HG03520 (cell line): Measurements from ENCODE around the gene ZDHHC20.

Source experiments
- ATAC-seq: cut with Tn5 transposase; IDR thresholded peaks from one replicate; pipeline ENCODE4 v1.9.1; 2021; ENCODE audit warnings: mild to moderate bottlenecking, moderate library complexity; ENCODE audit not compliant: unreplicated experiment

ZDHHC20 gene

DNA sequence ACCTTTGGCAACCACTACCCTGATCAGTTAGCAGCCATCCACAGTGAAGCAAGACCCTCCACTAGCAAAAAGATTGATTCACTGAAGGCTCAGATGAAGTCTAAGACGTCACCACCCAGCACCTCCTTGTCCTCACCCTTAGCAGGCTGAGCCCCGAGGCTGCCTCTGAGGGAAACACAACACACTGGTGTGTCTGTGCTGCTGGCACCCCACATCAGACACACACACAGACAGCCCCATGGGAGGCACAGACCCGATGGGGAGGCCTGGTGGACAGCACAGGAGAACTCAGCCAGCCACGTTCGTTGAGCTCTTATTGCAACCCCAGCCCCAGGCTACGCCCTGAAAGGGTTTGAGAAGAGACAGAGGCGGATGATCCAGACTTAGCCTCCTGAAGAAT, 94.7 kb downstream of the ZDHHC20 start:
- ATAC-seq = no peak

DNA sequence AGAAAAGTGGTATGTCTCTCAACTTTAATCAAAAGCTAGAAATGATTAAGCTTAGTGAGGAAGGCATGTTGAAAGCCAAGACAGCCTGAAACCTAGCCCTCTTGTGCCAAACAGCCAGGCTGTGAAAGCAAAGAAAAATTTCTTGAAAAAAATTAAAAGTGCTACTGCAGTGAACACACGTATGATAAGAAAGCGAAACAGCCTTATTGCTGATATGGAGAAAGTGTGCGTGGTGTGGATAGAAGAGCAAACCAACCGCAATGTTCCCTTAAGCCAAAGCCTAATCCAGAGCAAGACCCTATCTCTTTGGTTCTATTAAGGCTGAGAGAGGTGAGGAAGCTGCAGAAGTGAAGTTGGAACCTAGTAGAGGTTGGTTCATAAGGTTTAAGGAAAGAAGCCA, 96.4 kb downstream of the ZDHHC20 start:
- ATAC-seq = no peak

DNA sequence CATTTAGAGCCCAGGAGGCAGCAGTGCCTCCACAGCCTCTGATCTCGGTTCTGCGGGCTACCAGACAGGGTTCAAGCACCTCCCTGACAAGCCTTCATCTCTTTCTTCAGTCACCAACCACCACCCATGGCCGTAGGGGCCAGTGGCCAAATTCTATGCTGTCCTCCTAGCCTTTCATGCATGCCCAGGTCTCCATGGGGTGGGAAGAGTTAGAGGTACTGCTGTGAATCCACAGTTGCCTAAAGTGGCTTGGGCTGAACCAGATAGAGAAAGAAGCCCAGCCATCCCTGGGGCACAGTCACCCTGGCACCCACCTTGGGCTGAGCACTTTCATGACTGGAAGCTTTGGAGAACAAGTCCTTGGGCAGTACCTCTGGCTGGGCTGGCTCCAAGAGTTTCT, 97.4 kb downstream of the ZDHHC20 start:
- ATAC-seq = no peak

DNA sequence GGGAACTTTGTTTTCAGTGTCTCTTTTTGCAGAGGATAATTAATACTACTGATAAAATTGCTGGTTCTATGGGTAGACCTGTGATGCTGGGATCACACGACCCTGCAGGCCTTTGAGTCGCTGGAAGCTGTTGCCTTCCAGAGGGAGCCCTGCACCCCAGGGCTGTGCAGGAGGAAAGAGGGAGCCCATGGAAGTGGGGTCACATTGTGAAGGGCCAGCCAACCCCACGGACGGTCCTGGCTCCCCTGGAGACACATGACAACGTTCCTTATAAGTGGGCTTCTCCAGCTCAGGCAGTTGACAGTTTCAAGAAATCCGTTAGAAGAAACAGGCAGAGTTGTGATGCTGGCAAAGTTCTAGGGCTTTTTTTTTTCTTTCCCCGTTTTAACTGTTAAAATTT, 98.0 kb downstream of the ZDHHC20 start:
- no peak for ATAC-seq

DNA sequence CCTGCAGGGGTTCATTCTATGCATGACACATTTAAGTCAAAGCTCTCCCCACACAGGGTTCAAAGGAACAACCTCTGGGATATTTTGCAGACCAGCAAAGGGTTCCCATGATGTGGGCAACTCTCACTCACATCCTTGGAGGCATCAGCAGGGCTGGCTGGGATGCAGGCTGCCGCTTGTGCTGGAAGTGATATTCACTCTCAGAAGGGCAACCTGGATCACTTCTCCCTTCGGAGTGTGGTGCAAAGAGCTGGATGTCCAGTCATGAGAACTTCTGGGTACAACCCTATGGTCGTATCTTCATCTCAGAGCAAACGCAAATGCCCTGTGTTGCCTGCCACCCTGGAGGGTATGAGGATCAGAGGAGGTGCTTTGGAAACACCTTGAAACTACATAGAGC, 98.6 kb downstream of the ZDHHC20 start:
- ATAC-seq = no peak

DNA sequence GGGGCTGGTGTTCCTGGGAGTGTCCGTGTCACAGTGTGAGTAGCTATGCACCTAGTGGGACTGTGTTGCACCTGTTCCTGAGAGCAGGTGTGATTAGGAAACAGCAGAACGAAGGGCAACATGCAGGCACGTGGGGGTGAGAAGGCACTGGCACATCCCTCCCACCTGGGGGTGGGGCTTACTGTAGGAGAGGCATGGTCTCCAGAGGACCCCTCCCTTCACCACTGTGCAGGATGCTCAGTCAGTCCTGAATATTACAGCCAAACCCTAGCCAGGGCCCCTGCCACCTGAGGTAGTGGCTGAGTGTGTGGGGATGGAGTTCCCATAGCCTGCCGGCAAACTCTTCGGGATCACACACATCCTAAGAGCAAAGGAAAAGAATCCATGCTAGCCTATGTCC, 99.2 kb downstream of the ZDHHC20 start:
- no peak for ATAC-seq

DNA sequence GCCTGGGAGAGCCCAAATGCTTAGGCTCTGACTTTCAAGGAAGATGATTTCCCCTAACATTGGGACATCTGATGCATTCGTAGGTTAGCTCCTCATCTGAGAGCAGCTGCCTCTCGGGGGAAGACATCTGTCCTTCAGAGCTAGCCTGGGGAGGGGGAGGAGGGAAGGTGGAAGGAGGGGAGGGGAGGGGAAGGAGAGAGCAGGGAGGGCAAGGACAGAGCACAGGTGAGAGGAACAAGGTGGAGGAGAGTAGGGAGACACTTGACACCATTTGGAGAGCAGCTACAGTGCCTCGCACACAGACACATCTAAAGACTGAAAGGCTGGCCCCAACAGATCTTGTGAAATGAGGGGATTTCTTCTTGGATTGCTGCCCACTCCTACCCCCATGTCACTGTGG, 103.8 kb downstream of the ZDHHC20 start:
- no peak for ATAC-seq

DNA sequence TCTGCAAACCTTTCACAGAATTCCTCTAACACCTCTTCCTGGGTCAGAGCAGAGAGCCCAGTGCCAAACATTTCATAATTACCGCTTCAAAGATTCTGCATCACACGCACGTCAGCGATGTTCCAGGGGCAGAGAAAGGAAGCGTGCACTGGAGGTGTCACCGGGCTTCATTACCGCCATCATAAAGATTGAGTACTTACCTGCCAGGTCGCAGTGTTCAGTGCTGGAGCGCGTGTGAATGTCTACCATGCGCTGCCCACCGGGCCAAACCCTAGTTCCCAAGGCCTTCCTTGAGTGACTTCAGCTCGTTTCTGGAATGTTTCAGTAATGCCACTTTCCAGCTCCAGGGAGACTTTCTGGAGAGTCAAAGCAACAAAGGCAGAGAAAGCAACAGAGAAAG, 104.4 kb downstream of the ZDHHC20 start:
- ATAC-seq = no peak

DNA sequence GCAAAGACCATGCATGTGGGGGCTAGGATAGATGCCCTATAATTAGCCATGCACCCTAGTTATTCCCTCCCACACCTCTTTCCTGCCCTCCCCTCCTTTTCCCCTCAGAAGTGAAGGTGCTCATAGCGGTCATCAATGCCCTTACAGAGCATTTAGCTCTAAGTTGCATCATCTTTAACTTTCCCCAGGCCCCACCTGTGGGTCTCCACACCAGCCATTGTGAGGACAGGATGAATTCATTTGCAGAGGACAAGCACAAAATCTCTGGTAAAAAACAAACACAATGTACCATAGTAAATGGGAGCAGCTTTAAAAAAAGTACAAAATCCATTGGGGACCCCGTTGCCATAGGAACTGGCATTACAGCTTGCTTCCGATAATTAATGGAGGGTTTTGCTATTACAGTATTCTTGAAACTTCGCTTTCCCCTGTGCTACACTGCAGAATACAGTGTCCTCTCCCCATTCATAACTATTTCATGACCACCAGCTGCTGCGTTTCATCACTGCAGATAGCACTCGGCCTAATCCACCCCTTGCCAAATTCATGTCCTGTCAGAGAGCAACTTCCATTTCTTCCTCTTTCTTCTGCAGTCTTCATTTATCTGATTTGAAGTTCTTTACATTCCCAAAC, 110.5 kb downstream of the ZDHHC20 start:
- ATAC-seq = no peak

DNA sequence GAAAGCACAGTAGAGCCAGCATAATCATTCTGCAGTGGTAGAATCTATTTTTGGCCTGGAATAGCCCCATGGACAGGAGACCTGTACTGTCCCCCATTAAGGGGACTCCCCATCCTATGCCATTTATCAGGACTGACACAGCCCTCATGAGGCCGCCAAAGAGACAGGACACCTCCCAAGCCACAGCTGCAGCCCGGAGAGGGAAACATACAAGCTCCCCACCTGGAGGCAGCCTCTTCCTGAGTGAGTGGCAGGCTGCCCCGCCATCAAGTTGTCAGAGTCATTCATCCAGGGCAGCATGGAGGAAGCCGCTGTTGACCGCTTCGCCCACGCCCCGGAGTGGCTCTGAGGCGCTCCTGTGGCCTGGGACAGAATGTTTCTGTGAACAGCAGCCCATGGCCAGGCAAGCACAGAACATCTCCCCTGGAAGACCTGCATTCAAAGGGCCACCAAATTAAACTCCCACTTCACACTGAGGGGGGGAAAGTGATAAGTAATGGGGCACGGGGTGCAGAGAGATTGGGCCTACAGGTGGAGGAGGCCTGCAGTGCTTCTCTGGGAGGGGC, 111.3 kb downstream of the ZDHHC20 start:
- ATAC-seq = no peak

DNA sequence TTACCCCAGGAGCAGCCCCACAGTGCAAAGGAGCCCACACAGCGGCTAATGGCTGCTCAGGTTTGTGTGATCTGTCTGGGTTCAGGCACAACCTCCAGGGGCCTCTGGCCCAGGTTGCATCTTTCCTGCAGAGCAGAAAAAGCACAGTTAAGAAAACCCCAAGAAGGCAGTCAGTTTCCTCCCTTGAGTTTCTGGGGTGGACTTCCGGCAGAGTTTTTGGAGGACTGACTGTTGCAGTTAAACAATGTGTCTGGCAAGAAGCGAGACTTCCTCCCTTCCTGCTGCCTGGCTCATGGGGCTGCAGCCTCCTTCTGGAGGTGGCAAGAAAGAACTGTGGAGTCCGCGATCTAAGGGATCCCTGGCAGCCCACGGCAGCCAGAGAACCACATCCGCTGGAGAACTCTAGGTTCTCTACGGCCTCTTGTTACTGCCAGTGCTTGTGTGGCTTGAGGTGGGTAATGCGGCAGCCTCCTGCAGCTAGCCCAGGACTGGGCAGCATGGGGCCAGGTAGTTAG, 114.4 kb downstream of the ZDHHC20 start:
- peak; percentile 53 for ATAC-seq

DNA sequence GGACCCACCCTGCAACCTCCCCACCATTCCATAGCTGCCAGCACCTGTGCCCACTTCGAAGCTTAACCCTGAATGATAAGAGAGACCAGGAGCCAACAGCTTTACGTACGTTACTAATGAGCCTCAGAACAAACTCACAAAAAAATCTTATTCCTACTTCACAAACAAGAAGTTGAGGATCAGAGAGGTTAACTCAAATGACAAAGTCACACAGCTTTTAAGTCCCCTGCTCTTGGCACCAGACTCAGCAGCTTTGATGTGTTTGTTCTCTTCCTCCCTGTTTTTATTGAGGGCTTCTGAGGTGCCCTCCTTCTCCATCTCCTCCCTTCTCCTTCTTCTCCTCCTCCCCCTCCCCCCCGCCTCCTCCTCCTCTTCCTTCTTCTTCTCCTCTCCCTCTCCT, 115.4 kb downstream of the ZDHHC20 start:
- ATAC-seq = no peak

DNA sequence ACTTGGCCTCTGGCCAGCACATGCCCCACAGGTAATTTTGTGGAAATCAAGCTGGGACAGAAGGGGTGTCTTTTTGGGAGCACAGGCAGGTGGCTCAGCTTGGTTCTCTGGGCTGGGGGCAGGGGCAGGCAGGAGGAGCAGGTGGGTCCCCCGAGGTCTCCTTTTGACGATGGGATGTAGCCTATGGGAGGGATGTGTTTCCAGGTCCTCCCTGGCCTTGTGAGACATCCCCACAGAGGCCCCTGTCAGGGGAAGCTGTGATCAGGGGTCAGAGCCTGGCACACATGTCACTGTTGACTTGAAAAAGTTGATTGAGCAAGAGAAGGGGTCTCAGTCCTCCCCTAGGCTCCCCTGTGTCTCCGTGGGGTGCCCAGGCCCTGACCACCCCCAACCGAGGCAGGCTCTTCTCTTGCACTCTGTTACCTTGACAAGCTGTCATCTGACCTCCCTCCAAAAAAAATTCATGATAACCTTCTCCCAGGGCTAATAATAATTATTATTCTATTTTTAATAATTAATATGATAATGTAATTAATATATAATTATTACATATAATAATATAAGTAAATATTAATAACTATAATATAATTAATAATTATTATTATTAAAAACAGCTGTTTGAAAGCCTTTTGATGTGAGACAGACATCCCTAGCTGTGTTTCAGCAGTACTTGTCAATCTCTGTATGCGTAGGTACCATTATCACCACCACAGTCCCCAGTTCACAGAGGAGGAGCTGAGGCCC, 116.2 kb downstream of the ZDHHC20 start:
- ATAC-seq = no peak

DNA sequence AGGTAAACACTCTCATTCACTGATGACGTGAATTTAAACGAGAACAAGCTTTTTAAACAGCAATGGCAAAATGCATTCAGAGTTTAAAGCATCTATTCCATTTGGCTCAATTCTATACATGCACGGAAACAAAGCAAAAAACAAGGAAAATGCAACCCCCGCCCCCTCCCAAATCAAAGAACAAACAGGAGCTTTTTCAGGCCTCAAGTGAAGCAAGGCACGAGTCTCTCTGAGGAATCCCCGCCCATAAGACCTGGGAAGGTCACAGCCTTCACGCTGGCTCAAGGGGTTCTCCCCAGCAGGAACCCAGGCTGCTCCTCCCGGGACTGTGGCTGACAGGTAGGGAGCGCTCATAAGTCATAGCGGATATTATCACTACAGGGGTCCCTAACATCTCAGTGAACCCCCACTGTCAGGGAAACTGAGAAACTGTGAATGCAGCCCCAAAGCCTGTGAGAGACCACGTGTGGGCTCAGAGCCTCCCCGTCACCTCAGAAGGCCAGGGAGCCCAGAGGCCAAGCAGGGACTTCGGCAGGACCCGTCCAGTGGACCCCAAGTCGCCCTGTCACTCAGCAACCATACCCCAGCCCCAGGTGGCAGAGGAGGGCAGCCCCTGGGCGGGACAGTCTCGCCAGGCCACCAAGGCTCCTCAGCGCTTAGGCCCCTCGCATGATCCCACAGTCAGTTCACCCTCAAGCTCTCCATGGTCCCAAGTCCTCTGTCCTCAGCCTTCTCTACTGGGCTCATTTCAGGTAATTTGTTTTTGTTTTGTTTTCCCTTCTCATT, 117.3 kb downstream of the ZDHHC20 start:
- no peak for ATAC-seq

DNA sequence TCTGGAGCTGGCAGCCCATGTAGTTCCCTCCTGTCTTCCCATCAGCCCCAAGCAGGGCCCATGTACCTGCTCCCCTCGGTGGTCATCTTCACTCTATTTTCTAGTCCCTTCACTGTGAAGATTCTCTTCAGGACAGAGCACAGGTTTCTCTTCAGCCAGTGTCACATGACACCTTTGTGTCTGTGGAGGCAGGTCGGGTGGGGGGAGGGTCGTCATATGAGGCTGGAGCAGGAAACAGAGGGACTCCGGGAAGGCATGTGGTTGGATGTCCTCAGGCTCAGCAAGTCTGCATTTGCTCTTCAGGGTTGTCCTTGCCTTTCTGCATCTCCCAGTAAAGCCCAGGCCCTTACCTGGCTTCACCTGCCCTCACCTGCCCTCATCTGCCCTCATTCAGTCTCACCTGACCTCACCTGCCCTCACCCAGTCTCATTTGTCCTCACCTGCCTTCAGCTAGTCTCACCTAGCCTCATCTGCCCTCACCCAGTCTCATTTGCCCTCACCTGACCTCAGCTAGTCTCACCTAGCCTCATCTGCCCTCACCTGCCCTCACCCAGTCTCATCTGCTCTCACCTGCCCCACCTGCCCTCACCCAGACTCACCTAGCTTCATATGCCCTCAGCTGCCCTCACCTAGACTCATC, 120.3 kb downstream of the ZDHHC20 start:
- ATAC-seq = no peak

DNA sequence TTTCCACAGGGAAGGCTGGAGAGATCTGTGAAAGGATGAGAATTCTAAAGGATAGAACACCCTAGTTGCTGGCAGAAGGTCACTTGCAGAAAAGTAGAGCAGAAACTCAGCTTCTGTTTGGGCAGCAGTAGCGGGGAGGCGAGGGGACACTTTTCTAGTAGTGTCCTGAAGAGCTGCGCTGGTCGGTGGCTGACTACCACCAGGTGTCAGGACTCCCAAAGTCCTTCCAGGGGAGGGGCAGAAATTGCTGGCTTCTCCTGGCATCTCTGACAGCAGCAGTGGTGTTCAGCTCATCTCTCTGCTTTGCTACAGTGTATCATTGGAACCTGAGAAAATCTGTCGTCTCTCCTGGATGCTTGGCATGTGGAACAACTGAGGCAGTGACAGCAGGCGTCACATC, 120.9 kb downstream of the ZDHHC20 start:
- ATAC-seq = no peak

DNA sequence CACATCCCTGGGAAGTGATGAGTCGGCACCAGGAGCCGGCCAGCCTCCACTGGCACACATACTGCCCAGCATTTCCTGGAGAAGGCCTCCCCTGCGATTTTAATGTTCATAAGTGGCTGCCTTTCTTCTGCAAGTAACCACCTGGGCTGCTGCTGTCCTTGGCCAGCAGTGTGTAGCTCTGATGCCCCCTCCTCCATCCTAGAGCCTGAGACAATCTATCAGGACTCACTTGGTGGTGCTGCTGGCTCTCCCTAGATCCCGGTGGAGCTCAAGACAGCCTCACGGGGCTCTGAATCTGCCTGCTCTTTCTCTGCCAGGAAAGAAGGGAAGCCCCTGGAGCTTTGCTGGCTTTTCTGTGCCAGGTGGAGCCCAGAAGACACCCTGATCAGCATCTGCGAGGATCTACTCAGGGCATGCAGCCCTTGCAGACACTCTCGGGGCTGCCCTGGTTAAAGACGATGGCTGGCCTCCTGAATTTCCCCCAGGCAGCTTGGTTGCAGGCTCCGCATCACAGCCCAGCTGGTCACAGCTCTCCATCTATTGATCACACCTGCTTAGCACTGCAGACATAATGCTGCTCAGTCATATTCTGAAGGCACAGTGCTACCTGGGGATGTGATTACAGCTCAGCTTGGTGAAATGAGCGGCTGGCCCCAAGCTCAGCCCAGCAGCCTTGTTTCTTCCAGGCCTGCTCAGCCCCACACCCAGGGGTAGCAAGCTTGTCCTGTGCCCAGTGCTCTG, 122.3 kb downstream of the ZDHHC20 start:
- ATAC-seq = no peak

DNA sequence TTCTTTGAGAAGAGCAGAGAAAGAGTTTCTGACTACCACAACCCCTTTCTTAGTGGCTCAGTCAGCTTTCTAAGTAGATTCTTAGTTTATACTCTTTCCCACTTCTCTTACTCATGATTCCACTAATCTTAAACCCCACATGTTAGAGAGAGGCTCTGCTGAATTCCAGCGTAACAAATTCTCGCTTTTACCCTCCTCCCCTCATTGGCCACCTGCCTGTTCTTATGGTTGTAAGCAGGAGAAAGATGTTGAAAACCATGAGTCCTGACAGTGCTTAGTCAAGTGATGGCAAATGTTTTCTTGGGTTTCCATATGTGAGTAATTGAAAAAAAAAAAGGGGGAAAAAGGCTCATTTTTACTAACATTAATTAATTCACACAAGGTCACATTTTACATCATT, 125.9 kb downstream of the ZDHHC20 start:
- no peak for ATAC-seq

DNA sequence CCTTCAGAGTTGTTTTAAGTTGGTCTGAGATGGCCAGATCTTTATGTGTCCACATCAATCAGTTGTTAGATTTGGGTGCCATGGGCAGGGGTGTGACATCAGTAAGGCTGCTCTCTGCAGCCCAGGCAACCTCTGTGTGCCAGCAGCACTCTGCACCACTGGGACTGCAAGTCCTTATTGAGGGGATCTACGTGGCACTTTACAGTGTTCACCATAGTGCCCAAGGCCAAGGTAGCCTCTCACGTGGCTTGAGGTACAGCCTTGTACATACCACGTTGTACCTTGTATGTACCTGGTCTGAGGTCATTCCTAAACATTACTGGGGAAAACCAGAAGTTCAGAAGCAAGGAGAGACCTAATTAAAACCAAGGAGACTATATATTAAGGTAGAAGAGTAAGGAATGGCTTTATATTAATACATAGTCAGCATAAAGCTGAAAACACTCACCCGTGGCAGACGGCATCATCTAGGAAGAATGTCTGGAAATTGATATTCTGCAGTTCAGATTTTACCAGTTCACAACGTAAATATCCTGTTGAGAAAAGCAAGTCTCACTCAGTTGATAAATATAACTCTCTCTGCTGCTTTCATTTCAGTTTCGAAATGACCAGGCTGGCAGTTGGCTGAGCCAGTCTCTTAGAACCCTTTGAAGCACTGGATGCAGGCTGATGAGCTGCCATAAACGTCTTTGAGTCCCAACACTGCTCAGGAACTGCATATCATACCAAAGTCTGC, 128.8 kb downstream of the ZDHHC20 start:
- peak; percentile 80 for ATAC-seq
